HUES48 (cell line): ENCODE data around the gene ELOB.

Experiments used
- H3K27ac ChIP-seq: one replicate; pipeline ENCODE4 v1.7.0; 2013; ENCODE audit warnings: low read depth, low read length, inconsistent platforms
- H3K27me3 ChIP-seq: 2 replicates; pipeline ENCODE4 v1.6.1; 2013; ENCODE audit warnings: mild to moderate bottlenecking, low read length; ENCODE audit not compliant: control insufficient read depth, insufficient read depth
- H3K36me3 ChIP-seq: 2 replicates; pipeline ENCODE4 v1.6.1; 2013; ENCODE audit warnings: low read length; ENCODE audit not compliant: control insufficient read depth, insufficient read depth
- H3K4me1 ChIP-seq: 2 replicates; pipeline ENCODE4 v1.6.1; 2013; ENCODE audit warnings: mild to moderate bottlenecking, low read length; ENCODE audit not compliant: control insufficient read depth, insufficient read depth
- H3K4me3 ChIP-seq: 2 replicates; pipeline ENCODE4 v1.5.1; 2013; ENCODE audit warnings: mild to moderate bottlenecking, low read depth, low read length
- H3K9ac ChIP-seq: 2 replicates; pipeline ENCODE4 v1.6.1; 2013; ENCODE audit warnings: mild to moderate bottlenecking, low read depth, low read length, moderate library complexity
- H3K9me3 ChIP-seq: 2 replicates; pipeline ENCODE4 v1.6.1; 2013; ENCODE audit warnings: low read length; ENCODE audit not compliant: control insufficient read depth, insufficient read depth

Gene ELOB

GRCh38 chr16:2806286-2806685 is 29.2 kb upstream of the ELOB start:
- no peaks in the 10 kb centered on the region for H3K4me1 ChIP-seq
- H3K9ac ChIP-seq, result no peak overlapping the region
- H3K36me3 ChIP-seq, result no peaks in the 10 kb centered on the region
- H3K4me3 ChIP-seq, result no peak overlapping the region
- peaks cover 4% of the 10 kb centered on the region; the same call in 1 of the 2 replicates for H3K9me3 ChIP-seq
- no peaks in the 10 kb centered on the region for H3K27me3 ChIP-seq
- H3K27ac ChIP-seq, result no peak overlapping the region

- Histone ChIP-seq H3K36me3 (no peaks in the 10 kb centered on the region), H3K4me3 (no peak overlapping the region), H3K27me3 (no peaks in the 10 kb centered on the region), H3K9ac (no peak overlapping the region), H3K9me3 (peaks cover 4% of the 10 kb centered on the region; the same call in 1 of the 2 replicates), H3K27ac (no peak overlapping the region), H3K4me1 (no peaks in the 10 kb centered on the region)
These were observed 27.6 kb upstream of the ELOB start for GRCh38 chr16:2804728-2805127.

GRCh38 chr16:2803545-2804195 is 26.6 kb upstream of the ELOB start:
- H3K9me3 ChIP-seq, result peaks cover 4% of the 10 kb centered on the region; the same call in 1 of the 2 replicates
- H3K27ac ChIP-seq, result no peak overlapping the region
- H3K4me3 ChIP-seq, result no peak overlapping the region
- no peaks in the 10 kb centered on the region for H3K27me3 ChIP-seq
- H3K9ac ChIP-seq, result no peak overlapping the region
- no peaks in the 10 kb centered on the region for H3K36me3 ChIP-seq
- no peaks in the 10 kb centered on the region for H3K4me1 ChIP-seq

- Histone ChIP-seq H3K4me3 (no peak overlapping the region), H3K27ac (no peak overlapping the region), H3K4me1 (no peaks in the 10 kb centered on the region), H3K27me3 (no peaks in the 10 kb centered on the region), H3K9me3 (peaks cover 4% of the 10 kb centered on the region; the same call in 1 of the 2 replicates), H3K9ac (no peak overlapping the region), H3K36me3 (no peaks in the 10 kb centered on the region)
These were observed 22.8 kb upstream of the ELOB start for GRCh38 chr16:2799859-2800226.

GRCh38 chr16:2799205-2799858 is 22.3 kb upstream of the ELOB start:
- no peaks in the 10 kb centered on the region for H3K36me3 ChIP-seq
- H3K4me3 ChIP-seq, result no peak overlapping the region
- H3K4me1 ChIP-seq, result no peaks in the 10 kb centered on the region
- H3K27me3 ChIP-seq, result no peaks in the 10 kb centered on the region
- no peak overlapping the region for H3K27ac ChIP-seq
- no peak overlapping the region for H3K9ac ChIP-seq
- peaks cover 4% of the 10 kb centered on the region; the same call in 1 of the 2 replicates for H3K9me3 ChIP-seq

- Histone ChIP-seq H3K36me3 (no peaks in the 10 kb centered on the region), H3K27me3 (no peaks in the 10 kb centered on the region), H3K4me3 (no peak overlapping the region), H3K27ac (no peak overlapping the region), H3K9me3 (peaks cover 4% of the 10 kb centered on the region; the same call in 1 of the 2 replicates), H3K9ac (no peak overlapping the region), H3K4me1 (no peaks in the 10 kb centered on the region)
These were observed 21.7 kb upstream of the ELOB start for GRCh38 chr16:2798723-2799204.

- Histone ChIP-seq H3K4me3 (no peak overlapping the region), H3K9me3 (no peaks in the 10 kb centered on the region), H3K9ac (no peak overlapping the region), H3K27ac (no peak overlapping the region), H3K4me1 (no peaks in the 10 kb centered on the region), H3K27me3 (no peaks in the 10 kb centered on the region), H3K36me3 (no peaks in the 10 kb centered on the region)
These were observed 18.5 kb upstream of the ELOB start for GRCh38 chr16:2795395-2796143.

GRCh38 chr16:2792940-2793339 is 15.9 kb upstream of the ELOB start:
- Histone ChIP-seq H3K9me3 (no peaks in the 10 kb centered on the region), H3K27me3 (no peaks in the 10 kb centered on the region), H3K4me3 (no peak overlapping the region), H3K9ac (no peak overlapping the region), H3K27ac (no peak overlapping the region), H3K4me1 (no peaks in the 10 kb centered on the region), H3K36me3 (no peaks in the 10 kb centered on the region)

- H3K27ac ChIP-seq, result no peak overlapping the region
- no peaks in the 10 kb centered on the region for H3K9me3 ChIP-seq
- H3K4me3 ChIP-seq, result no peak overlapping the region
- H3K36me3 ChIP-seq, result no peaks in the 10 kb centered on the region
- peaks cover 4% of the 10 kb centered on the region; the same call in 1 of the 2 replicates for H3K27me3 ChIP-seq
- H3K4me1 ChIP-seq, result no peaks in the 10 kb centered on the region
- no peak overlapping the region for H3K9ac ChIP-seq
These were observed 14.1 kb upstream of the ELOB start for GRCh38 chr16:2791174-2791573.

GRCh38 chr16:2790631-2791030 is 13.6 kb upstream of the ELOB start:
- Histone ChIP-seq H3K27ac (no peak overlapping the region), H3K36me3 (no peaks in the 10 kb centered on the region), H3K9me3 (no peaks in the 10 kb centered on the region), H3K9ac (no peak overlapping the region), H3K27me3 (peaks cover 10% of the 10 kb centered on the region; the same call in 1 of the 2 replicates), H3K4me1 (no peaks in the 10 kb centered on the region), H3K4me3 (no peak overlapping the region)

GRCh38 chr16:2787961-2788360 is 10.9 kb upstream of the ELOB start:
- peaks cover 27% of the 10 kb centered on the region for H3K27me3 ChIP-seq
- H3K9me3 ChIP-seq, result no peaks in the 10 kb centered on the region

More at GRCh38 chr16:2787961-2788360, 10.9 kb upstream of the ELOB start:
- no peak overlapping the region for H3K9ac ChIP-seq
- H3K4me3 ChIP-seq, result no peak overlapping the region
- no peaks in the 10 kb centered on the region for H3K36me3 ChIP-seq
- H3K4me1 ChIP-seq, result no peaks in the 10 kb centered on the region
- H3K27ac ChIP-seq, result no peak overlapping the region
